Fibroblast of mammary gland (primary cell): Measurements from ENCODE around the gene SNU13.
"Not testable (repeated sequence)": the region's sequence is repeated elsewhere in the genome, so short reads cannot be mapped to it uniquely, and the experiment has no call there.

Experiments used
- DNase-seq: peaks from one replicate; pipeline ENCODE4 v3.0.0-alpha.2; 2010; ENCODE audit warnings: low read depth
- H3K4me3 ChIP-seq: 2 replicates; pipeline ENCODE4 v1.5.1; 2011; ENCODE audit warnings: low read depth, mild to moderate bottlenecking, low read length, moderate library complexity; ENCODE audit not compliant: control insufficient read depth
- CTCF ChIP-seq: conservative IDR thresholded peaks from 2 replicates; pipeline ENCODE4 v1.5.1; 2011; ENCODE audit warnings: low read depth, low read length, inconsistent platforms; ENCODE audit not compliant: control insufficient read depth, insufficient read depth

Gene SNU13

GRCh38 chr22:41695211-41695610 lies 6.5 kb upstream of the SNU13 start:
- H3K4me3 ChIP-seq, result no peak overlapping the region
- TF ChIP-seq CTCF, result no peak
- no peak for DNase-seq

- TF ChIP-seq CTCF, result no peak
- DNase-seq, result no peak
- H3K4me3 ChIP-seq, result no peak overlapping the region
These were observed 1.8 kb upstream of the SNU13 start for GRCh38 chr22:41690476-41690875.

- H3K4me3 ChIP-seq, result peak overlapping the region; percentile 94
- DNase-seq, result peak; percentile 21
- no peak for TF ChIP-seq CTCF
These were observed 734 bp downstream of the SNU13 start for GRCh38 chr22:41687901-41688364.

GRCh38 chr22:41686890-41687289 lies 1.8 kb downstream of the SNU13 start:
- not testable (repeated sequence) for H3K4me3 ChIP-seq, DNase-seq

- no peak for DNase-seq
- H3K4me3 ChIP-seq, result no peak overlapping the region
- TF ChIP-seq CTCF, result no peak
These were observed 4.5 kb downstream of the SNU13 start for GRCh38 chr22:41684194-41684593.

GRCh38 chr22:41683616-41684015 lies 5.1 kb downstream of the SNU13 start:
- no peak for TF ChIP-seq CTCF
- no peak overlapping the region for H3K4me3 ChIP-seq
- no peak for DNase-seq

GRCh38 chr22:41683052-41683451 lies 5.6 kb downstream of the SNU13 start:
- no peak overlapping the region for H3K4me3 ChIP-seq
- TF ChIP-seq CTCF, result no peak
- DNase-seq, result no peak
